Fibroblast of skin of right biceps (primary cell): ENCODE results near the gene NDC1.
"Not testable (repeated sequence)": the region's sequence is repeated elsewhere in the genome, so short reads cannot be mapped to it uniquely, and the experiment has no call there.

Source experiments
- DNase-seq: peaks from one replicate; pipeline ENCODE4 v3.0.0-alpha.2; 2013

NDC1 gene, protein sequence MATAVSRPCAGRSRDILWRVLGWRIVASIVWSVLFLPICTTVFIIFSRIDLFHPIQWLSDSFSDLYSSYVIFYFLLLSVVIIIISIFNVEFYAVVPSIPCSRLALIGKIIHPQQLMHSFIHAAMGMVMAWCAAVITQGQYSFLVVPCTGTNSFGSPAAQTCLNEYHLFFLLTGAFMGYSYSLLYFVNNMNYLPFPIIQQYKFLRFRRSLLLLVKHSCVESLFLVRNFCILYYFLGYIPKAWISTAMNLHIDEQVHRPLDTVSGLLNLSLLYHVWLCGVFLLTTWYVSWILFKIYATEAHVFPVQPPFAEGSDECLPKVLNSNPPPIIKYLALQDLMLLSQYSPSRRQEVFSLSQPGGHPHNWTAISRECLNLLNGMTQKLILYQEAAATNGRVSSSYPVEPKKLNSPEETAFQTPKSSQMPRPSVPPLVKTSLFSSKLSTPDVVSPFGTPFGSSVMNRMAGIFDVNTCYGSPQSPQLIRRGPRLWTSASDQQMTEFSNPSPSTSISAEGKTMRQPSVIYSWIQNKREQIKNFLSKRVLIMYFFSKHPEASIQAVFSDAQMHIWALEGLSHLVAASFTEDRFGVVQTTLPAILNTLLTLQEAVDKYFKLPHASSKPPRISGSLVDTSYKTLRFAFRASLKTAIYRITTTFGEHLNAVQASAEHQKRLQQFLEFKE

DNA sequence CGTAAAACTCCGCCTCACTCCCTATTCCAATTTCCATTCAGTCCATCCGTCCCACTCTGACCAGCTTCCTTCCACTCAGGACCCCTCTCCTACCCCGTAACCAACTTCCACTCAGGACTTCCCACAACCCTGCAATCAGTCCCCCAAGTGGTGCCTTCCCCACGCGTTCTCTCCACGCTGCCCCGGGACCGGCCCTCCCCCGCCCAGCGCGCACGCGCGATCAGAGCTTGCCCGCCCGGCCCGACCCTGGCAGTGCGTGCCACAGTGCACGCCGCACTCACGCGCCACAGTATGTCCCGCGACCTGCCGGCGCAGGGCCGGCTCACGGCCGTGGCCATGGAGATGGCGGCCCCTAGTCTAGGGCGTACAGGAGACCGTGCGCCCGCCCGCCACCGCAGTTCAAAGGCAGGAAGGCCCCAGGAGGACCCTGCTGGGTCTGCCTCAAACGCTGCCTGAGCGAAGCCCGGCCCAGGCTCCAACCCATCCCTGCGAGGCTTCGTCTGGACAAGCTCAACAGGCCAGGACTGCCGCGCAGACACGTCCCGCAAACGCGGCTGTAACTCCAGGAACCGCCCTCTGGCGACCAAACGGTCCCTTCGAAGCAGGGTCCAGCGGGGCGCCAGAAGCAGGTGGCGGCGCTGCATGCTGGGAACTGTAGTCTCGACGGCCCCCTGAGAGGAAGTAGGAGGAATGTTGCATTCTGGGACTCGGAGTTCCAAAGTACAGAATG is at the start of gene NDC1:
TSS of gene NDC1 (minus strand) at position 373 of the 730 bp plus-strand sequence. CDS start at position 338, 35 bp downstream.
- peak; percentile 96 for DNase-seq

DNA sequence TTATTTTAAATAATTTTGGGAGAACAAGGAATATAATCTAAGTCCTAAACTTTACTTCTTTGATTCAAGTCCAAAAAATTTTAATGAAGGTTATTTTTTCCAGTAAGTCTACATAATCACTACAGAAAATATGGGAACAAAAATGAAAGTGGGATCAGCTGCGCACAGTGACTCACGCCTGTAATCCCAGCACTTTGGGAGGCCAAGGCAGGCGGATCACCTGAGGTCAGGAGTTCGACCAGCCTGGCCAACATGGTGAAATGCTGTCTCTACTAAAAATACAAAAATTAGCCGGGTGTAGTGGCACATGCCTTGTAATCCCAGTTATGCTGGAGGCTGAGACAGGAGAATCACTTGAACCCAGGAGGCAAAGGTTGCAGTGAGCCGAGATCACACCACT is 45.5 kb upstream of the NDC1 start:
- not testable (repeated sequence) for DNase-seq

DNA sequence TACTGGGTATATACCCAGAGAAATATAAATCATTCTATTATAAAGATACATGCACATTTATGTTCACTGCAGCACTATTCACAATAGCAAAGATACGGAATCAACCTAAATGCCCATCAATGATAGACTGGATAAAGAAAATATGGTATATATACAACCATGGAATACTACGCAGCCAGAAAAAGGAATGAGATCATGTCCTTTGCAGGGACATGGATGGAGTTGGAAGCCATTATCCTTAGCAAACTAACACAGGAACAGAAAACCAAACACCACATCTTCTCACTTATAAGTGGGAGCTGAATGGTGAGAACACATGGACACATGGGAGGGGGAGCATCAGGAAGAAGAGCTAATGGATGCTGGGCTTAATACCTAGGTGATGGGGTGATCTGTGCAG is 43.8 kb upstream of the NDC1 start:
- not testable (repeated sequence) for DNase-seq

DNA sequence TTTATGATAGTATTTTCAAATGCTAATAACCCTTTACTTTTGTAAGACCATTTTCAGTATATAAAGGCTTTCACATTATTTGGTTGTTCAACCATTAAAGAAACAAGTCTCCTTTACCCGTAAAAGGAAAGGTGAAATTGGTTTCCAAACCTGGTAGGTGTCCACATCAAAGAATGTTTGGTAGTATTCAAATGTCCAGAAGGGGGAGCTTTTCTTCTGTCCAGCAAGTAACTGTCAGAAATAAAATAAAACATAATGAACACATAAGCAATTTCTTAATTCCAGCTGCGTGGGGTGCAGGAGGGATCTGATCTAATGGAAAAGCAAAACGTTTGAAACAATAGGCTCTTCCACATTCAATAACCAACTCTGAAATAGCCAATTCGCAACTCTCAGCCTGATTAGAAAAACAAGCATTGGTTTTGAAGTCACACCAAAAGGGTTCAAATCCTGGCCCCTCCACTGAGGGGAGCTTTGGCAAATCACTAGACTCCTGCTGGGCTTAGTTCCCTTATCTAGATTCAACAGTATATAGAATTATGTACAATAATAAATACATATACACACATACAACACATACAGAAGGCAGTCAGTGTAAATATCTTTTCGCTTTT is 40.5 kb upstream of the NDC1 start:
- DNase-seq: peak; percentile 50

DNA sequence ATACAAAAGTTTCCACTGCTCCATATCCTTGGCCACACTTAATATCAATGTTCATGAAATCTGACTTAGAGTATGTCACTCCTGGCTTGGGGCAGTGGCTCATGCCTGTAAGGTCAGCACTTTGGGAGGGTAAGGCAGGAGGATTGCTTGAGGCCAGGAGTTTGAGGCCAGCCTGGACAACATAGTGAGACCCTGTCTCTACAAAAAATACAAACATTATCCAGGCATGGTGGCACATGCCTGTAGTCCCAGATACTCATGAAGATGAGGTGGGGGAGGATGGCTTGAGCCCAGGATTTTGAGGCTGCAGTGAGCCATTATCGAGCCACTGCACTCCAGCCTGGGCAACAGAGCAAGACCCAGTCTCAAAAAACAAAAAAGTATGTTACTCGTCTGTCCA is 37.1 kb upstream of the NDC1 start:
- not testable (repeated sequence) for DNase-seq

DNA sequence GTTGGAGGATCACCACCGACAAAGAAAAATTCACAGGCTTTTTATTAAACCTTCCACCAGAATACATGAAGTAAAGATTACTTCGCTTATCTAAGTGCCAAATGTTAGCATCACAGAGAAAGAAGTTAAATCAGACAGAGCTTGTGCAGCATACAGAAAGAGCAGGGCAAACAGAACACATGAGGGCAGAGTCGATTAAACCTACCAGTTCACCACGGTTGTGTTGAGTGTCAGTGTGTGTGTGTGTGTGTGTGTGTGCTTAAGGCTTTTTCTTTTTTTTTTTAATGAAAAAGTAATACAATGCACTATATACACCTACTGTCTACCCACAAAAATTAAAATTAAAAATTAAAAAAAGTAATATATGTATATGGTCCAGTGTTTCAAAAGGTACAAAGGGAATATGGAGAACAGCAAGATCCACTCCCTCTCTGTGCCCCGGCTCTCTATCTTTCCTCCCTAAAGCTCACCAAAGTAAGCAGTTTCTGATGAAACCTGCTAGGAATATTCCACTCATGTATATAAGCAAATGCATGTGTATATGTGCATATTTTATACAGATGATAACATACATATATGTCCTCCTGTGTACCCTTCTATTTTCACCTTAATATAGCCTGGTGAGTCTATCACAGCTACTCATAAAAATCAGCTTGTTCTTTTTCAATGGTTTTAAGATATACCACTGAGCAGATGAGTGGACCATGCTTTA is 33.8 kb upstream of the NDC1 start:
- no peak for DNase-seq

DNA sequence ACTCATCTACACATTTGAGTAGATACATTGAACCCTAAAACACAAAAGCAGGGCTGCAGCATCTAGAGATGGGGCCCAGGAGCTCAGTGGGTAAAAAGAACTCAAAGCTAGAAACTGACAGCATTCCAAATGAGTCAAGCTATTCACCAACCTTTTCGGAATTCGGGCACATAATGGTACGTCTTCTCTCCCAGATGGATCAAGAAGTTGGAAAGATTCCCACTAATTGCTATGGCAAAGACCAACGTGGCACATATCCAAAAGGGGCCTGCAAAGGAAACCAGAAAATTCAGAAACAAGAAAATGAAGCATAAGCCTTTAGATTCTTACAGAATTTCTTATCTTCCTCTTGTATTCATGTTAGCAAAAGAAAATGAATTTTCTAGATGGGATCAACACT is 33.1 kb upstream of the NDC1 start:
- no peak for DNase-seq

DNA sequence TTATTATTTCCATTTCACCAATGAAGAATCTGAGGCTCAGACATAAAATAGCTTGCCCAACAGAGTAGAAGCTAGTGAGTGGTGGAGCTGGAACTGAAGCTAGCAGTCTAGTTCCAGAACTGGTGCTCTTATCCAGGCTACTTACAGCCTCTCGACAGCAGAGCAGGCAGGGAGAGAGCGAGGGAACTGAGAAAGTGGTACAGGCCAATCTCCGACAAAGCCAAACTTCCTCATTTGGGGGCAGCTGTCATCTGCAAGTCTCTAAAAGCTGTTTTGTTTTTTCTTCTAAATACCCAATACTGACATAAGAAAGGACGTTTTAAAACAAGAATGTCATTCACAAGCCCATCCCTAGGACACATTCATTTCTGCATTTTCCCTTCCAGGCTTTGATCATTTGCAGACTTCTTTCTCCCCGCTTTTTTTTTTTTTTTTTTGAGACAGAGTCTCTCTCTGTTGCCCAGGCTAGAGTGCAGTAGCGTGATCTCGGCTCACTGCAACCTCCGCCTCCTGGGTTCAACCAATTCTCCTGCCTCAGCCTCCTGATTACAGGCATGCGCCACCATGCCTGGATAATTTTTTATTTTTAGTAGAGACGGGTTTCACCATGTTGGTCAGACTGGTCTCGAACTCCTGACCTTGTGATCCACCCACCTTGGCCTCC is 31.5 kb upstream of the NDC1 start:
- no peak for DNase-seq

DNA sequence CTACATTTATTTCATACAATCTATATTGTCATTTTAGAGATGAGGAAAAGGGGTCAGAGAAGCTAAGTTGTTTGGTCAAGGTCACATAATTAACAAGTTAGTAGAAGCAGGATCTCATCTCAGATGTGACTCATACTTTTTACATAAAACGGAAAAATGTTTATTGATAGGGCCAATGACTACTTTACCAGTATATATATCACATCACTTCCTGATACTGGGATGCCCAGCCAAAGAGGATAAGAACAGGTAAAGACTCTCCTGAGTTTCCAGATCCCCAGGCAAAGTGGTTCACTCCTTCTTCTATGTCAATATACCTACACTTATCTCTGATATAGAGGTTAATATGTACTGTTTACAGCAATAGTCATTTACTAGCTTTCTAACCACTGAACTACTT is 30.5 kb upstream of the NDC1 start:
- DNase-seq: no peak

DNA sequence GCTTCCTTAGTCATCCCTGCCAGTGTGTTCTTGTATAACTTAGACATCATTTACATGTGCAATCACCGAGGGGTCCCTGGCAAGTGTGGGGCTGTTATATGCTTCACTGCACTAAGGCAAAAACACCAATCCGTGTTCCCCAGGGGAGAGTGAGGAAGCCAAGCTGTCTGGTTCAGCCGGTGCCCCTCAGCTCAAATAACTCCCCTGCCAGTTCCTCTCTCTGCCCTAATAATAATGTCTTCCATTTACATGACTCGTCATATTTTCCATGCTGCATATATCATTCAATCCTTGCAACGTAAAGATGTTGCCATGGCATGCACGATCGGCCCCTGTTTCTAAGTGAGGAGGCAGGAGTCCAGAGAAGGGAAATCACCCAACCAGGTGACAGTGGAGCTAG is 24.4 kb upstream of the NDC1 start:
- DNase-seq: no peak

DNA sequence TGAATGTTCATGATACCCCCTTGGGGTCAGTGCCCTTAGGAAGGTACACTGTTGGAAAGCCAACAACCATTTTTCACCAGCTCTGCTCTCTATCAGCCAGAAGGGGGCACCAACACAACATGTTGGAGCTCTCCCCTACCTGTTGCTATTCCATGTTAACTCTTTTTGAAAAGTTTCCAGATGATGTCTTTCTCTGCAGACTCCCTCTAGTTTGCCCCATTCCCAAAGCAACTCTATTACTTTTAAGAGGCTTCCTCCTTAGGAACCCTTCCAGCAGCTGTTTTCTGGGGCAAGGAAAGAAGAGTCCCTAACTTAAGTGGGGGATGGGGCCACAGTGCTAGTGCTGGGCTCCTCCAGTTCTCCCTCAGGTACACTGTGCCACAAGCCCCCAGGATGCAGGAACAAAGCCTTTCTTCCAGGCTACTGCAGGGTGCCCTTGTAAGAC is 22.9 kb upstream of the NDC1 start:
- DNase-seq: peak; percentile 62

DNA sequence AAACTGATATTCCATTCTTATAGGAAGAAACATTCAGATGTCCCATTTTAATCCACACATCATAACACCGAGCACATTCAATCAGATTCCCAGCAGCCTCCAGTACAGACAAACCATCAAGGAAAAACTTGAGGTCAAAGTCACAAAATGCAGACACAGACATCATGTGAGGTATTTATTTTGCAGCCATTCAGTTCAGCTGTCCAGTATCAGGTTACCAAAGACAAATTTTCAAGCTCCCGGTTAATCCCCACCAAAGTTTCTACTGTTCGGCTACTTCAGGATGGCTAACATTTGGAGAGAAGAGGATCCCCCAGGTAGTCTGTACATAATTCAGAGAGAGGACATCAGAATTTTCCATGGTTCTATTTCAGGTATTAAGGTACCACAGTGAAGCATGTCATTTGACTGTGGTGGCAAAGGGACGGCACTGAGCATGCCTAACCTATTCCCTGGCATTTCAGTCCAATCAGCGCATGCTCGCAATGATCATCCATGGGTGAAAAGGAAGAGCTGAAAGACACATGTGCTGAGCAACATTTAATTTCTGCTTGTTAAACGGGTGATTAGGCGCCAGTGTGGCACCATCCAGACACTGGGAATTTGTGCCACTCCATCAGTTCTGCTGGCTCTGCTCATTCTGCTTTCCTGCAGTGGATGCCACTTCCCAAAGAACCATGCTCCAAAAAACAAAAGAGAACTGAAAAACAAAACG is 13.6 kb upstream of the NDC1 start:
- no peak for DNase-seq

DNA sequence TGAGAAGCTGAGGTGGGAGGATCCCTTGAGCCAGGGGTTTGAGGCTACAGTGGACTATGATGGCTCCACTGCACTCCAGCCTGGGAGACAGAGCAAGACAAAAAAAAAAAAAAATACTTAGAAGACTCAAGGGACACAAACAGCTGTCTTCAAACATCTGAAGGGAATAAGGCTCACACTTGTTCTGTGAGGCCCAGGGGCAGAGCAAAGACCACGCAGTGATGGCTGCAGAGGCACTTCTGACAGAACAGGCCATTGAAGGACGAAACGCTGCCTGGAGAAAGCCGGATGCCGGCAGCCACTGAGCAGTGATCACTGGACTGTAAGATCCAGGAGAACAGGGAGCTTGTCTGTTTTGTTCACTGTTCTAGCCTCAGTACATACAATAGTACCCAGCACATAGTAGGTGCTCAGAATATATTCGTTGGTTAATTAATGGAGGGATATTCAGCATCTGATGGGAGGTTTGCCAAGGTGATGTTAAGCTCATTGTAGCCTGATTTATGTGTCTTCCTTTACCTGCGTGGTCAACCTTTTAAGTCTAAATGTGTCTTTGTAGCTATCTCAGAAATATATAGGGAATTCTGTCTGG is 12.1 kb upstream of the NDC1 start:
- no peak for DNase-seq

DNA sequence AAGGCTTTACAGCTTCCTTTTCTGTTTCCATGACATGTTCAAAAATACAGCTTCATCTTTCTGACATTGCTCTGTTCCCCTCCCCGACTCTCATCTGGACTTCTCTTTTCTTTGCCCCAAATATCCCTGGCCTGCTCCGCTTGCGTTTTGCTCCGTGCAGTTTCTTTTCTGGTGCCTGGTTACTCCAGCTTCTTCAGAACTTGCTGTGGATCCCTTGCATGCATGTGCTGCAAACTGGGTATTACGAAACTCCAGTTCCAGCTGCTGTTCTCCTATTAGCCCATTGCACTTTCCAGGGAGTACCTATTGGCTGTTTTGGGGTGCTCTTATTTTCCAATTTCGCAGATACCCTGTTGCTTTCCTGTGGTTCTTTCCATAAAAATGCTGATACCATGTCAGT is 9.9 kb upstream of the NDC1 start:
- no peak for DNase-seq

DNA sequence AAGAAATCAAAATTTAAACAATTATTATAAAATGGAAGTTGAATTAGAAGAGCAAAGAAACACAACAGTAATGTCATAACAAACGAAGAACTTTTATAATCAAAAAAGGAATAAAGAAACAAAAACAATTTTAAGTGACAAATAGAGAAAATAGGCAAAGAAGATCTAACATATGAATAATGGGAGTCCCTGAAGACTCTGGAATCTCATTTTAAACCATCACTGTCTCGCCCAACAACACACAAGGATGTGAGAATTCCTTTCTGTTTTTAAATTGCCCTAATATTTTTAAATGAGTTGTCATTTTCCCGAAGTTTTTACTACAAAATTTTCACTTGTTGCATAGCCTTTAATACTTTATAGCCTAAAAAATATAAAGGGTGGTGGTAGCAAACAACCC is 4.3 kb upstream of the NDC1 start:
- no peak for DNase-seq

DNA sequence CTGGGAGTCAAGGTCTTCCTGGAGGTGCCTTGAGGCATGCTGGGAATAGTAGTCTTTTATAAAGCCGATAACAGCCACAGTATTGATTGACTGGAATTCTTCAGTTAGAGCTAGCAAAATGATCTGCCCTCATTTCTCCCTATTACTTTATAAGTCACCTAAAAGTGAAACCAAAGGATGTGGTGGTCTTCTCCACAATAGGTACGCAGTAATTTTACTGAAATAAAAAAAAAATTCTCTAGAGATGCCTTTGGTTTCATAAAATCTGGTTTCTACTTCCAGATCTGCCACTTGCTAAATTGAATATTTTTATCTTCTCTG is 518 bp upstream of the NDC1 start:
- DNase-seq: no peak

DNA sequence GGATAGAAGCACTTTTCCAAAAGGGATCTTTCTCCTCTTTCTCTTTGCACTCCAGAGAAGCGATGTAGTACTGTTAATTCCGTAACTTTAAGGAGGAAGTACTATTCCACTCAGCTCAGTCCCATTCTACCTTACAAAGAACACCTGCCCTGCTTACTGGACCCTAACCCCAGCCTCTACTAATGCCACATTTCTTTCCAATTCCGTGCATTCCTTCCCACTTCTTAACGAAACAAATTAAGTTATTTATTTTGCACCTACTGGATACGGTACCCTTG is 511 bp downstream of the NDC1 start:
- DNase-seq: peak; percentile 2

DNA sequence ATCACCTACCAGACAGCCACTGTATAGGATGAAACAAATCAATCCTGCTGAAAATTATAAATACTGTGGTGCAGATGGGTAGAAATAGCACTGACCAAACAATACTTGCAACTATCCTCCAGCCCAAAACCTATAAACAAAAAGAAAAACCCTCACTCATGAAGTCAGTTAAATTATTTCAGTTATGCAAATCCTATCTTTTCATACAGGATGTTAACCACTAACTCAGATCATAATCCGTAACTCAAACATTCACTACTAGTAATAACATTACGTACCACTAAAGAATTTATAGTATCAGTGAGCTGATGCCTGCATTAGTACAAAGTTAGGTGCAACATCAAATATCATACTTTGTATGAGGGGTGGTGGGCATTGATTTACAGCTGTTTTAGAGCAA is 2.6 kb downstream of the NDC1 start:
- DNase-seq: peak; percentile 31

DNA sequence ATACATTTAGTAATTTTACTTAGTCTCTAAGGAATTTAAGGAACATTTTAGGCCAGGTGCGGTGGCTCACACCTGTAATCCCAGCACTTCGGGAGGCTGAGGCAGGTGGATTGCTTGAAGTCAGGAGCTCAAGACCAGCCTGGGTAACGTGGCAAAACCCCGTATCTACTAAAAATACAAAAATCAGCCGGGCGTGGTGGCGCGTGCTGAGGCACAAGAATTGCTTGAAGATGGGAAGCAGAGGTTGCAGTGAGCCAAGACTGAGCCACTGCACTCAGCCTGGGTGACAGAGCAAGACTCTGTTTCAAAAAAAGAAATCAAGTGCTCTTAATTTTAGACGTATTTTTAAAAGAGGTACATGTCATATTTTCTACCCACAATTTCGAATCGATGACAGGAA is 3.3 kb downstream of the NDC1 start:
- DNase-seq: no peak

DNA sequence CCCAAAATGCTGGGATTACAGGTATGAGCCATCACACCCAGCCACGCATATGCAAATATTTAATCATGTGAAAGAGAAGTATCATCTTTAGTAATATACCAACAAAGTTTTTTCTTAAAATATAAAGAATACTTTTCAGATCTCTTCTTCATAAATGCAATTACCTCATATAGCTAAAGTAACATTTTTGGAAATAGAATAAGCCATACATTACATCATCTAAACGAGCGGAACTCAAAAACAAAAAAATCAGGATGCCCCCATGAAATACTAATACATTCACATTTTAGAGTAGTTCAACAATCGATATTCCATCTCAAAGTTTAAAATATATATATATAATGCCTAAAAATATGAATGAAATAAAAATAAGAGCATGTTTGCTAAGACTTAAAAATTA is 4.7 kb downstream of the NDC1 start:
- no peak for DNase-seq

DNA sequence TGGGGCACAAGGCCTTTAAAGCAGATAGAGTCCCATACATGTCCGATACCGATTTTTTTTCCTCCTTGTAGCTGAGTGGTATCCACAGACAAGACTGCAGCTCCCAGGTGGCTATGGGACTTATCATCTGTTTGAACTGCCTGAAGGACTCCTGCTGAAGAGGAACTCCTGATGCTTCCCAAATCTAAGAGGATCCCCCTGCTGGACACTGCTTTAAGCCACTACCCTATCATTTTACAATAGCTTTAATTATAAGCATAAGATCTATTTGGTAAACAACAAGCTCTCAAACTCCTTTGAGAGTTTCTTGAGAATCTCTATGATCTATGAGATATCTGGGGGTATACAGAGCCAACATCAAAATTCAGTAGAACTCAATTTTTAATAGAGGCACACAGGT is 11.7 kb downstream of the NDC1 start:
- DNase-seq: peak; percentile 7
